C4-2B (cell line): Measurements from ENCODE around the gene HHIPL1.

Experiments used
- CTCF ChIP-seq: fragments of 450-650 bp; conservative IDR thresholded peaks from 2 replicates; pipeline ENCODE4 v1.5.1; 2017; ENCODE audit warnings: mild to moderate bottlenecking
- ZFX ChIP-seq: fragments of 450-650 bp; IDR thresholded peaks from 2 replicates; pipeline ENCODE4 v1.6.1; 2017

- TF ChIP-seq CTCF (no peak), ZFX (no peak)
Observed at GRCh38 chr14:99654235-99654985, 9.5 kb downstream of the HHIPL1 start.
